Brain pericyte (primary cell): ENCODE results near the gene PAK6.

Experiments used
- DNase-seq: peaks from one replicate; pipeline ENCODE4 v3.0.0-alpha.2; 2012; ENCODE audit warnings: low read depth, low spot score

Gene PAK6

DNA sequence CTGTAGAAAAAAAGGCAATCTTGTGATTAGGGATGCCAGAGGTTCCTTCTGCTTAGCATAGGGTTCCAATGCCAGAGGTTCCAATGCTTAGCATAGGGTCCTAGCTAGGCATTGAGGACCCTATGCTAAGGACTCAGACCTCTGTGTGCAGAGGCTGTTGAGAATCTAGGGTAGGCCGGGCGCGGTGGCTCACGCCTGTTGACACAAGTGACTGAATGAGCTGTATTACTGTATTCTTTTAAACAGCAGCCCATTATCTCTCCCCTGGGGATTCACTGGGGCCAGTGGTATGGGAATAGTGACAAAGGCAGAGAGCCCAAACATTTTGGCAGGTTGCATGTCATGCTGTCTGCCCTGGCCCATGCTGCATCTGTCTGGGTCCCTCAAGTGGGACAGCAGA is 16.2 kb downstream of the PAK6 start:
- DNase-seq, result no peak

- DNase-seq, result no peak
These were observed 17.9 kb downstream of the PAK6 start for GRCh38 chr15:40256638-40257235.

DNA sequence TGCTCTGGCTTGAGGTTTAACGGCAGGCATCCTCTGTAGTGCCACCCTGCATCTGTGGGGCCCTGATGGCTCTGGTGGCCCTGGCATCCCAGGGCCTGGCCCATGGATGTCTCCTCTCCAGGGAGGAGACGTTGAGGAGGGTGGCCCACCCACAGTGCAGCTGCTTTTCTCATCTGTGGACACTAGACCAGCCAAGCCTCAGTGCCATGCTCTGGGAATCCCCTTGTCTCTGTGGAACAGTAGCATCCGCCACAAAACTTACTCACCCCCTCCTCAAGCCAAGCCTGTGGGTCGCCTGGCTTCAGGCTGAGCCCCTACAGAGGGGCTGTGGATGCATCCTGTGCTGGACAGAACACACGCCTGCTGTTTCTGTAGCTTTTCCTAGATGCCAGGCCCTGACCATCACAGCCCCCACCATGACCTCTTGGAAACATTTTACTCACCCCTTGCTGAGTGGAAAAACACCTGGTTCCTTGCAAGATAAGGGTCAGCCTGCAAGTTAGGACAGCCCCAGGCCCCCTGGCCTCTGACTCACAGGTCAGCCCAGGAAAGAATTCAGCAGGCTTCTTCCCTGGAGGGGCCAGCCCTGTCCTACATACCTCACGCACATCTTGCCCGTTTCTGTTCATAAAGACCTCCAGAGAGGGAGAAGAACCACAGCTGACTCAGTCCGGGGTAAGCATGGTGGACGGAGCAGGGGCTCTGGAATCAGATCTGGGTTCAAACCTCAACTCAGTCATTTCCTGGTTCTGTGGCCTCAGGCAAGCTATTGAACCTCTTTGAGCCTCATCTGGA is 19.0 kb downstream of the PAK6 start:
- no peak for DNase-seq

DNA sequence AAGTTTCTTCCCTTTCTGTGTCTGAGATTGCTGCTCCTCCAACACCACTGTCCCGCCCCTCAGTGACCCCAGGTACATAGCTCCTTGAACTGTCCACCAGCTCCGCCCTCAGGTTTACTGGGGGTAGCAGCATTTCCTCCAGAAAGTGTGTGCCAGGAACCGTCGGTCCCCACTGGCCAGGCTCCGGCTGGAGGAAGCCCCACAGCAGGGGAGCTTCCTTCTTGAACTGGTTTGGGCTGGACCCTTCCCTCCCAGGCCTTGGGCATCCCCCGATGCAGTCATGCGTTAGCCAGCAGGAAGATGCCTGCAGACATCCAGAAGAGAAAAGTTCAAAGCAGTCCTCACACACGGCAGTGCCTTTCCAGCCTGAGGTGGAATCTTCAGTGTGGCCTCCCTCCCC is 19.7 kb downstream of the PAK6 start:
- no peak for DNase-seq

DNA sequence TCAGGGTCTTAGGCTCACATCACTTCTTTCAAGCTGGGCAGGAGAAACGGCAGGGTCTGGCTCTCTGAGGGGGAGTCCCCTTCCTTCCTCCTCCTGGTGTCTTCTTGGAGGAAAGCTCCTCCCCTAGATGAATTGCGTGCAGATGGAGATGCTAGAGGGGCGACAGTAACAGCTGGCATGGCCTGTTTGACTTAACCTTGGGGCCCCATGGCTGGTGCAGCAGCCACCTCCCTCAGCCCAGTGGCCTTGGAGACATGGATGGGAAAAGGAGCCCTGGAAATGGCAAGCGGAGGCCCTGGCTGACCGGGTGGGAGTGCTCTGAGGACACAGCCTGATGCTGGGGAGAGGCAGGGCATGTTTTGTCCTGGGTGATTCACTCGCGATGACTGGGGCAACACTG is 20.2 kb downstream of the PAK6 start:
- DNase-seq, result no peak

GRCh38 chr15:40263024-40263754 is 24.3 kb downstream of the PAK6 start:
- DNase-seq, result no peak

DNA sequence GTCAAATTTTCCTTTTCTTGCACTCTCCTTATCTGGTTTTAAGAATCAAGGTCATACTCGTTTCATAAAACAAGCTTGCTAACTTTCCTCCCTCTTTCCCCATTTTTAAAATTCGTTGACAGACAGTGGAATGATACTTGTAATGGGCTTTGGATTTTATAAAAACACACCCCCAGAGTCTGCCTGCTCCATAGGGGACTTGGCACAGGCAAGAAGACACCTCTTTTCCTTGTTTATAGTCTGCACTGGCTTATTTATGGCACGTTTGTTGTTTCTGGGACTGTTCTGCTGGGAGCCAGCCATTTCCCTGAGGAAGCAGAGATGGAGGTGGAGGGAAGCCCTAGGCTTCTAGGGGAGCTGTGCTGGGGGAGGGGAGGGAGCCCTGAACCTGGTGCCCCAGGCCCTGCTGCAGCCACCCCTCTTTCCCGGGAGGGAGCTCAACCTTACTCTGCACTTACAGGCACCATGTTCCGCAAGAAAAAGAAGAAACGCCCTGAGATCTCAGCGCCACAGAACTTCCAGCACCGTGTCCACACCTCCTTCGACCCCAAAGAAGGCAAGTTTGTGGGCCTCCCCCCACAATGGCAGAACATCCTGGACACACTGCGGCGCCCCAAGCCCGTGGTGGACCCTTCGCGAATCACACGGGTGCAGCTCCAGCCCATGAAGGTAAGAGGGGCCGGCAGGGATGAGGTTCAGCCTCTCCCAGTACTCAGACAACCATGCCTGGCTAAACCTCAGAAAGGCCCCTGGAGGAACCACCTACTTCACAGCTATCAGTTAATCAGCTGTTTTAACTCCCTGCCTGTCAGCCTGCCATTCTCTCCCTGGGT is 25.7 kb downstream of the PAK6 start:
- DNase-seq, result no peak

GRCh38 chr15:40265355-40265754 is 26.5 kb downstream of the PAK6 start:
- no peak for DNase-seq

DNA sequence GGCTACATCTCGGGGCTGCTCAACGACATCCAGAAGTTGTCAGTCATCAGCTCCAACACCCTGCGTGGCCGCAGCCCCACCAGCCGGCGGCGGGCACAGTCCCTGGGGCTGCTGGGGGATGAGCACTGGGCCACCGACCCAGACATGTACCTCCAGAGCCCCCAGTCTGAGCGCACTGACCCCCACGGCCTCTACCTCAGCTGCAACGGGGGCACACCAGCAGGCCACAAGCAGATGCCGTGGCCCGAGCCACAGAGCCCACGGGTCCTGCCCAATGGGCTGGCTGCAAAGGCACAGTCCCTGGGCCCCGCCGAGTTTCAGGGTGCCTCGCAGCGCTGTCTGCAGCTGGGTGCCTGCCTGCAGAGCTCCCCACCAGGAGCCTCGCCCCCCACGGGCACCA is 27.0 kb downstream of the PAK6 start:
- no peak for DNase-seq

DNA sequence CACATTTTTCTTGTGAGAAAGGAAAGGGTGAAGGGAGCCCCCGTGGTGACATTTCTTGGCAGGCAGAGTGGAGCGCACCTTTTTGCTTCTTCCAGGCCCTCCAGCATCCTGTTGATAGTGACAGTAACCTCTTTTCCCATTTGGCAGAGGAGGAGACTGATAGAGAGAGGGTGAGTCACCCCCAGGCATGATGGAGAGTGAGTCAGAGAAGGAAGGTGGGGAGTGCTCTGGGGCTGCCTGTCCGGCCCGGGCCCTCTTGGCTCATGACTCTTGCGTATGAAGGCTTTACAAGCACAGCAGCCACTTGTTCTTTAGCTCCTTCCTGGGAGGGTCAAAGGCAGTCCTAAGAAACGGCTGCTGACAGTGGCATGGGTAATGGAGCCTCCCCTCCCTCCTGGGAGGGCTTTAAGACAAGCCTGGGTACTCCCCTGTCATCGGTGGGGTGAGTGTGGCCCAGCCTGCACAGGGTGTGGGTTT is 28.0 kb downstream of the PAK6 start:
- peak; percentile 70 for DNase-seq

DNA sequence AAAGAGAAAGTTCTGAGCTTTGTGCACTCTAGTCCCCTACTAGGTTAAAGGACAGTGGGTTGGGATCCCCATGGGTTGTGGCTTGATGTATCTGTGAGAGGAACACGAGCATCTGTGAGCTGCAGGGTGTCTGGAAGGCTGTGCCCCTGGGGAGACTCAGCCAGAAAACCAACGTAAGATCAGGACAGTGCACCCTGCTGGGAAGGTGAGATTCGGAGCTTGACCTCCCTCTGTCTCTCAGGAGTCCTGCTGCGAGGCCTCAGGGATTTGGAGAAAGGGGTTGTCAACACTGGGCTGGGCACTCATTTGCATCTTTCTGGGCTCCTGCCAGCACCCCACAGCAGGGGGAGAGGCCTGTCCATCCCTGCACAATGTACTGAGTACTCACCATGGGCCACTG is 28.8 kb downstream of the PAK6 start:
- DNase-seq, result no peak

DNA sequence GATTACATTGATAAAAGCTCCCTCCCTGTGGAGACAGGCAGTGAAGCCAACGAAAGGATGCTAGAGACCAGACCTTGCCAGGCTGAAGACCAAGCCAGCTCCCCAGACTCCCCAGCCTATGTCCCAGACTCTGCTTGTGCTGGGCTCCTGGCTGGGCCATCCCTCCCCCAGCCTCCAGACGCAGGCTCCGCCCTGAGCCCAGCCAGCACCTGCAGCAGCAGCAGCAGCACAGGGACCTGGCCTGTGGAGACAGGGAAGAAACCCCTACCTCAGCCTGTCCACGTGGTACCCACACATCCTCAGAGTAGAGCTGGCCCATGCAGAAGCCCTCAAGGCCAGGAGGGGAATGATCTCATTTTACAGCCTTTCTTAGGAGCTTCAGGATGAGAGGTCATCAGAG is 30.7 kb downstream of the PAK6 start:
- DNase-seq, result no peak

DNA sequence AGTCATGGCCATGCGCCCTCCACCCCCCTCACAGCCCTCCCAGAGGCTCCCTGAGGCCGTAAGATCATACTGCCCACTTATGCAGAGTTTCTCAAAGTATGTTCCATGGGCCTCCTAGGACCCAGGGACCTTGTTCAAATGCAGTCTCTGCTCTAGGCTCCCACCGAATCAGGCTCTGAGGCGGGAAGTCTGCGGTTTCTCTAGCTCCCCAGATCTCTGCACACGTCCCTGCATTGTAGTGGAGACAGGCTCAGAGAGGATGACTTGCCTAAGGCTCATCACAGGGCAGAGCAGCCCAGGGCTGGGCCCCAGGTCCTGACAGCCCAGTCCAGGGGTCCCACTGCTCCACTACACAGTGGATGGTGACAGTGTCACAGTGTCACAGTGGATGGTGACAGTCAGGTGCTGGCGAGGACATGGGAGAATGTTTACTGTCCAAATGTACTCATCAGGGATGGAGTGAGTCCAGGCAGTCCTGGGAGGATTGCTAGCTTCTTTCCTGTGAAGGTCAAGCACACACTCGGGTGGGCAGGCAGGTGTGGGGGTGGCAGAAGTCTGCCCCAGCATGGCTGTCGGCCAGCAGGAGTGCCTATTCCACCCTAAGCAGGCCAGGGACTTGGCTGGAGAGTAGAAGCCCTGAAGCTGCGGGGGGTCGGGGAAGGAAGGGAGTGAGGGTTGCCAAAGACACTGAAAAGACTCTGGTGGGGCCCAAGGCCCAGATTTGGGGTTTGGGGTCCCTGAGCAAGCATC is 31.6 kb downstream of the PAK6 start:
- no peak for DNase-seq

- no peak for DNase-seq
These were observed 33.0 kb downstream of the PAK6 start for GRCh38 chr15:40271685-40272484.

- DNase-seq, result no peak
These were observed 33.7 kb downstream of the PAK6 start for GRCh38 chr15:40272485-40273056.

DNA sequence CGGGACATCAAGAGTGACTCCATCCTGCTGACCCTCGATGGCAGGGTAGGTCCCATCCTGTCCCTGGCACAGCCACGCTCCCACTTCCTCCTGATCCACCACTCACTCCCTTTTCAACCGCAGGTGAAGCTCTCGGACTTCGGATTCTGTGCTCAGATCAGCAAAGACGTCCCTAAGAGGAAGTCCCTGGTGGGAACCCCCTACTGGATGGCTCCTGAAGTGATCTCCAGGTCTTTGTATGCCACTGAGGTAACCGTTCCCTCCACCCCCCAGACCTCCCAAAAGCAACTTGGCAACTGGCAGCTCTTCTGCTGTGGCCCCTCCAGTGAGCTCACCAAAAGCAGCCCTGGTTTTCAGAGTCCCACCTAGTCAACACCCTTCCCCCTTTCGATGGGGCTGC is 34.6 kb downstream of the PAK6 start:
- DNase-seq, result no peak

DNA sequence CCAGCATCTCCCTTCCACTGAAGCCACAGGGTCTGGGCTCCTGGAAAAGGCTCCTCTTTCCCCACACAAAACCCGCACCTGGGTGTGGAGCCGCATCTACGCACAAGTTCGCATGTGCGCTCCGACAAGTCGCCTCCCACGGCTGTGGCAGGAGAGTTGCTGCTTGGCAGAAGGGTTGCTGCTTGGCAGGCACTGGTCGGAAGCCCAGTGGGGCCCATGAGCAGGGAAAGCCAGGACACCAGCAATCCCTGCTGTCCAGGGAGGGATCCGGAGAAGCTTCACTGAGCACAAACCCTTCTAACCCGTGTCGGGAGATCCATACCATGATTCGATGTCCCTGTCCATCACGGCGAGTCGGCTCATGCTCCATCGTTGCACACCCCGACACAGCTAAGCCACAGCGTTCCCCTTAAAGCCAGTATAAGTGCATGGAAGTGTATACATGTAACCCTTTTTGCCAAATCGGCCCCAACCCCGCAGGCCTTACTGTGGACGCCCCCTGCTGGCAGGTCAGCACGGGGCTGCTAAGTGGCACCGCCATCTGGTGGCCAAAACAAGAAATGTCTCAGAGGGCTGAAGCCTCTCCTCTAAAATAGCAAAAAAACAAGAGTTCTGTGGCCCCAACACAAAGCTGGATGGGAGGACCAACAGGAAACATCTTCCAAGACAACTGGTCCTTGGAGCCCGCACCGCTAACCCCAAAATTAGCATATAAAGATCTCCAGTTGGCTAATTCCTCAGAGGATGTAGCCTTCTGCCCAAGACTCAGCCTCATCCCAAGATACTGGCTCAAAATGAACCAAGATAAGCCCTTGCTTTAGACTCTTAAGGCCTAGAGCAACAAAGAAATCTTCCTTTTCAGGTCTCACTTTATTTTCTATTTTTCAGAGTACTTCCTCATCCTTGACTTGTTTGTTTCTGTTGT is 35.7 kb downstream of the PAK6 start:
- DNase-seq, result peak; percentile 60

DNA sequence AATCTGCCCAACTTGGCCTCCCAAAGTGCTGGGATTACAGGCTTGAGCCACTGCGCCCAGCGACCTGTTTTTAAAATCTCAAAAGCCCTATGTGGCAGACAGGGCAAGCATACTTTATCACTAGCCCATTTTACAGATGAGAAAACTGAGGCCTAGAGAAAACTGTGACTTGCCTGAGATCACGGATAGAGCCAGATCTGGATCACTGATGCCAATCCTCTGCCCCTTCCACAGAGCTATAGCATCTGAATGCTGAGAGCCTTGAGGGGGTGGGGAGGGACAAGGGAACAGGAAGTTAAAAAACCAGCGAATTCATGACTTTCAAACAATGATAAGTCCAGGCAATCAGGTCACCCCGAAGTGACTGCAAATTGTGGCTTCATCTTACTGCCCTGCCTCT is 36.7 kb downstream of the PAK6 start:
- no peak for DNase-seq

DNA sequence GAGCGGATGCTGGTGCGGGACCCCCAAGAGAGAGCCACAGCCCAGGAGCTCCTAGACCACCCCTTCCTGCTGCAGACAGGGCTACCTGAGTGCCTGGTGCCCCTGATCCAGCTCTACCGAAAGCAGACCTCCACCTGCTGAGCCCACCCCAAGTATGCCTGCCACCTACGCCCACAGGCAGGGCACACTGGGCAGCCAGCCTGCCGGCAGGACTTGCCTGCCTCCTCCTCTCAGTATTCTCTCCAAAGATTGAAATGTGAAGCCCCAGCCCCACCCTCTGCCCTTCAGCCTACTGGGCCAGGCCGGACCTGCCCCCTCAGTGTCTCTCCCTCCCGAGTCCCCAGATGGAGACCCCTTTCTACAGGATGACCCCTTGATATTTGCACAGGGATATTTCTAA is 37.1 kb downstream of the PAK6 start:
- DNase-seq, result no peak
